Measurements from ENCODE around the gene KRT17. TPM values are rescaled to one million over a fixed set of nuclear protein-coding genes. Genes with fewer than 3 reads are reported as not detected.

The KRT17 gene
- total and polyA plus RNA-seq, 9 of the 15 experiments (the other 6 are each of a cell fraction or from before 2014, with no cell fraction given) = 0.23 to 0.25 TPM; not detected in 7

DNA sequence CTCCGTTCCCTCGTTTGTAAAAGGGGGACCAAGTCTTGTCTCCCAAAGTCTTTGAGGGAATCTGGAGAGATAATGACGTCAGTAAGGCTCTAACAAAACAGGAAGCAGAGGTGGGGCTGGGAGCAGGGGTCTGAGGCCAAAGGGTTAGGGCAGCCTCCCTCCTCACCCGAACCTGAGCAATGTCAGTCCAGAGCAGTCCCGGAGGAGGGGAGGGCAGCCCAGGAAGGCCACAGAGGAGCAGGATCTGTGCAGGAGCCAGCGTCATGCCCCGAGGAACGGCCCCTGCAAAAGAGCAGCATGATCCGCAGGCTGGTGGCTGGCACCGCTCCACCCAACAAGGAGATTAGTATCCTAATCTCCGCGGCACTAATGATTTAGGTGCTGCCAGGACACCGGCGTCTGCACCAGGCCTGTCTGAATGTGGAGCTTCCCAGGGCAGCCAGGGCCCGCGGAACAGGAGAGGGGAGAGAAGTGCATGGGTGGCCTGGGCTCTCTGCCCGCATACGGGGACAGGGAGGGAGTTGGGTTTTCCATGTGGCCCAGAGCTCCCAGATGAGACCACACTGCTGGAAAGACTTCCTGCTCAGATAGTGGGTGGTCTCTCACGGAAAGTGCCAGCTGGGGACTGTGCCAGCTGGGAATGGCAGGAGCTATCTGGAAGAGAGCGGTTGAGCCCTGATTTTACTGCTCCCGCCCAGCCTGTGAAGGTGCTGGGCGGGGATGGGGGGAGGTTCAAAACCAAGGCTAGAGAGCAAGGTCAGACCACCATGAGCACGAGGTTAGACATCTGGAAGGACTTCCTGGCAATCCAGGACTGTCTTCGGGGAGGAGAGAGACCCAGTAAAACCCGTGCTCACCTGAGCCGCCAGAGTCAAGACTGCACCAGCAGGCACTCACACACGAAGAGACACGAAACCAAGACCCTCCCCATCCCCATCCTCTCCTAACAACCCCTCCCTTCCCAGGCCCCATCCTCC is 11.0 kb upstream of the KRT17 start:
- 24% methylated on average over 21 of the region's 28 CpGs for WGBS (ENCODE audit: insufficient coverage, low coverage, missing lambda C conversion rate)
- CTCF ChIA-PET (ENCODE audit: low intra/inter-chr PET ratio) = no interaction called here
- Histone ChIP-seq H3K79me2 (ENCODE audit: control insufficient read depth, insufficient read depth, low read length) (no peaks in the 10 kb centered on the region), H3K4me2 (ENCODE audit: insufficient read depth, low read length) (no peak overlapping the region; the same call in 1 of the 2 replicates), H4K20me1 (replicated peaks; ENCODE audit: control insufficient read depth, insufficient read depth, low read length) (peaks cover 5% of the 10 kb centered on the region; the same call in 1 of the 2 replicates), H3K27ac (ENCODE audit: extremely low read depth, low read depth, low read length) (no peak overlapping the region), H3K27me3 (ENCODE audit: control insufficient read depth in 2 of 2, insufficient read depth in 2 of 2, low read length in 2 of 2) (peaks cover 0 to 8% of the 10 kb centered on the region in 2 experiments; a peak in 2 of 5 replicates), H3K9me3 (replicated peaks; ENCODE audit: control insufficient read depth, insufficient read depth, low read depth, low read length) (no peaks in the 10 kb centered on the region), H3K9me1 (ENCODE audit: control insufficient read depth, insufficient read depth, low read length) (no peaks in the 10 kb centered on the region), H2AFZ (ENCODE audit: low read depth, low read length) (peak overlapping the region; percentile 38), H3K4me3 (no peak overlapping the region), H3K4me1 (replicated peaks in 1 of 2; ENCODE audit: control insufficient read depth in 2 of 2, insufficient read depth in 2 of 2, low read length in 2 of 2) (peaks cover 0 to 25% of the 10 kb centered on the region in 2 experiments; a peak in 3 of 5 replicates), H3K9ac (ENCODE audit: insufficient read depth in 1 of 2, low read depth in 2 of 2, low read length in 2 of 2) (peak overlapping the region in 1 of 2 experiments; percentile 50; a peak in 2 of 4 replicates), H3K36me3 (ENCODE audit: control insufficient read depth, insufficient read depth, low read length) (no peaks in the 10 kb centered on the region)
- no peak for FAIRE-seq
- POLR2A ChIA-PET = interaction anchor here (1.0 to 2.0 kb wide), 2 partner anchors 54 to 86 kb away, joined by 4 to 6 read pairs; partner anchors contain the start of gene EIF1
- peak; percentile 51 for ATAC-seq
- in situ Hi-C loops (cut with MboI) (no loop called here), intact Hi-C loops (cut with micrococcal nuclease) (no loop called here)
- no TSS peak for BruUV-seq (replicated peaks)
- DNase-seq (ENCODE audit: extremely low read depth in 1 of 4, low spot score in 3 of 4) = no peak
- TF ChIP-seq SIRT6 (IDR thresholded peaks at IDR 0.05; ENCODE audit: low read depth, low read length) = no peak
- no peak for TF ChIP-seq NCOA1 (IDR thresholded peaks at IDR 0.05; ENCODE audit: low read depth)
- peak; percentile 24; the same call in 1 of the 2 replicates for TF ChIP-seq ZBTB7A (IDR thresholded peaks at IDR 0.05; ENCODE audit: borderline replicate concordance, control insufficient read depth, low read depth, low read length)
- TF ChIP-seq ATF1 (CRISPR knock-in tag; IDR thresholded peaks at IDR 0.05) = no peak
- peak; percentile 47; the same call in 1 of the 2 replicates for TF ChIP-seq ATF1 (tag; IDR thresholded peaks at IDR 0.05)
- TF ChIP-seq PURB (CRISPR knock-in tag; IDR thresholded peaks at IDR 0.05; ENCODE audit: low read depth) = no peak
- TF ChIP-seq, protein P1, sequence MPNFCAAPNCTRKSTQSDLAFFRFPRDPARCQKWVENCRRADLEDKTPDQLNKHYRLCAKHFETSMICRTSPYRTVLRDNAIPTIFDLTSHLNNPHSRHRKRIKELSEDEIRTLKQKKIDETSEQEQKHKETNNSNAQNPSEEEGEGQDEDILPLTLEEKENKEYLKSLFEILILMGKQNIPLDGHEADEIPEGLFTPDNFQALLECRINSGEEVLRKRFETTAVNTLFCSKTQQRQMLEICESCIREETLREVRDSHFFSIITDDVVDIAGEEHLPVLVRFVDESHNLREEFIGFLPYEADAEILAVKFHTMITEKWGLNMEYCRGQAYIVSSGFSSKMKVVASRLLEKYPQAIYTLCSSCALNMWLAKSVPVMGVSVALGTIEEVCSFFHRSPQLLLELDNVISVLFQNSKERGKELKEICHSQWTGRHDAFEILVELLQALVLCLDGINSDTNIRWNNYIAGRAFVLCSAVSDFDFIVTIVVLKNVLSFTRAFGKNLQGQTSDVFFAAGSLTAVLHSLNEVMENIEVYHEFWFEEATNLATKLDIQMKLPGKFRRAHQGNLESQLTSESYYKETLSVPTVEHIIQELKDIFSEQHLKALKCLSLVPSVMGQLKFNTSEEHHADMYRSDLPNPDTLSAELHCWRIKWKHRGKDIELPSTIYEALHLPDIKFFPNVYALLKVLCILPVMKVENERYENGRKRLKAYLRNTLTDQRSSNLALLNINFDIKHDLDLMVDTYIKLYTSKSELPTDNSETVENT (CRISPR knock-in tag; IDR thresholded peaks at IDR 0.05) = no peak
- peak; percentile 82 for TF ChIP-seq ATF7 (IDR thresholded peaks at IDR 0.05)
- TF ChIP-seq HCFC1 (IDR thresholded peaks at IDR 0.05; ENCODE audit: low read depth, low read length) = no peak
- no peak for TF ChIP-seq RBM25 (IDR thresholded peaks at IDR 0.05; ENCODE audit: low read depth, low read length, severe bottlenecking)
- no peak for TF ChIP-seq SIN3B (IDR thresholded peaks at IDR 0.05; ENCODE audit: low read depth)
- no peak for TF ChIP-seq SIN3A (IDR thresholded peaks at IDR 0.05; ENCODE audit: borderline replicate concordance in 2 of 2, control insufficient read depth in 1 of 2, low read depth in 2 of 2, low read length in 2 of 2)
